GM12801 (cell line): ENCODE results near the gene MFSD2B.

Source experiments
- TF ChIP-seq, protein P1 (sequence below): IDR thresholded peaks from one replicate; pipeline ENCODE4 v1.5.1; 2011; ENCODE audit warnings: control low read depth; ENCODE audit not compliant: insufficient read length; ENCODE audit errors: extremely low read depth

Gene MFSD2B

GRCh38 chr2:24040511-24040910, 30.6 kb downstream of the MFSD2B start:
- TF ChIP-seq, protein P1, sequence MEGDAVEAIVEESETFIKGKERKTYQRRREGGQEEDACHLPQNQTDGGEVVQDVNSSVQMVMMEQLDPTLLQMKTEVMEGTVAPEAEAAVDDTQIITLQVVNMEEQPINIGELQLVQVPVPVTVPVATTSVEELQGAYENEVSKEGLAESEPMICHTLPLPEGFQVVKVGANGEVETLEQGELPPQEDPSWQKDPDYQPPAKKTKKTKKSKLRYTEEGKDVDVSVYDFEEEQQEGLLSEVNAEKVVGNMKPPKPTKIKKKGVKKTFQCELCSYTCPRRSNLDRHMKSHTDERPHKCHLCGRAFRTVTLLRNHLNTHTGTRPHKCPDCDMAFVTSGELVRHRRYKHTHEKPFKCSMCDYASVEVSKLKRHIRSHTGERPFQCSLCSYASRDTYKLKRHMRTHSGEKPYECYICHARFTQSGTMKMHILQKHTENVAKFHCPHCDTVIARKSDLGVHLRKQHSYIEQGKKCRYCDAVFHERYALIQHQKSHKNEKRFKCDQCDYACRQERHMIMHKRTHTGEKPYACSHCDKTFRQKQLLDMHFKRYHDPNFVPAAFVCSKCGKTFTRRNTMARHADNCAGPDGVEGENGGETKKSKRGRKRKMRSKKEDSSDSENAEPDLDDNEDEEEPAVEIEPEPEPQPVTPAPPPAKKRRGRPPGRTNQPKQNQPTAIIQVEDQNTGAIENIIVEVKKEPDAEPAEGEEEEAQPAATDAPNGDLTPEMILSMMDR: no peak

- TF ChIP-seq, protein P1: no peak
These were observed 35.9 kb downstream of the MFSD2B start for GRCh38 chr2:24045511-24046508.

DNA sequence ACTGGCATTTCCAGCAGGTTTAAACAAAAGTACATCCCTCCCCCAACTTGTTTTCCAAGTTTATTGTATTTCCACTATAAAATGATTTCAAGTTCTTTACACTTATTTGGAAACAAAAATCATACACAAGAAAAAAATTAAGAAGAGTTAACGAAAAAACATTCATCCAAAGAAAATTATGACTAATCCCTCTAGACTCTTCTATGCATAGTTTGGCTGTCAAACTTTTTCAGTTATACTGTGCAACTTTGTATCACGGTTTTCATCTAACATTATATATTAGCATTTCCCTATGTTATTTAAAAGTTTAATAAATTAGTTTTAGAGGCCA, 36.7 kb downstream of the MFSD2B start:
- TF ChIP-seq, protein P1: no peak

DNA sequence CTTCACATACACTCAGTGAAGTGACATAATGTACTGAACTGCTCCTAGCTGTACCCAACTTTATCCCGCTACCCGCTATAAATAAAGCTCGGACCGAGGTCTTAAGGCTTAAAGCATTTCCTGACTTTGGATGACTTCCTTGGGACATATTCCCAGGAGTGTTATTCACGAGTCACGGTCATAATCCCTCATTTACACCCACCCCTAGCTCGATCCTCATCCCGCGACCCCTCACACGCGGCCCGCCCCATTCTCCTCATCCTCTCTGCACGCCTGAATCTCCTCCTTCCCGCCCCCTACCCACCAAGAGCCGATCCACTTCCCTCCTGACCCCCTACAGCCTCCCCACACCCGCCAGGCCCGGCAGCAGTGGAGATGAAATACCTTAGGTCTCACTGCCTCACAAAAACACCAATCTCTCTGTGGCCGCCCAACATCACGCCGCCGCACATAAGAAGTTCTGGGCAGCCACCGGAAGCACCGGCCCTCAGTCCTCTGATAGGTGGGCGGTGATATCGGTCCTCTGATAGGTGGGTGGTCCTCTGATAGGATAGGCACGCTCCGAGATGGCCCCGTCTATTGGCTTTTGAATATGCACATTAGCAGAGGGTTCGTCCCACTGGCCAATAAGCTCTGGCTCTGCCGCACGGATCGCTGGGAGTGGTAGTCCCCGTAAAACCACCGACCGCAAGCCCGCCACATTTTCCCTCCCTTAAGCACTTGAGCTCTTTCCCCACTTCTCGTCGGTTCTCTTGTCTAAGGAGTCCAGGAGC, 37.2 kb downstream of the MFSD2B start, which contains the start of gene WDCP:
WDCP (minus strand) TSS at position 462 of the 773 bp plus-strand sequence. CDS start 7,897 bp downstream, outside the sequence.
- TF ChIP-seq, protein P1: no peak

- TF ChIP-seq, protein P1: no peak
These were observed 37.8 kb downstream of the MFSD2B start for GRCh38 chr2:24047703-24048033.

- TF ChIP-seq, protein P1: no peak
These were observed 39.0 kb downstream of the MFSD2B start for GRCh38 chr2:24048769-24049484.

- TF ChIP-seq, protein P1: no peak
These were observed 39.7 kb downstream of the MFSD2B start, which contains the start of gene FKBP1B for GRCh38 chr2:24049485-24050021. Gene FKBP1B, plus strand, starts transcription at chr2:24049741. Its CDS starts 109 bp downstream, at chr2:24049850.
